Measurements from ENCODE around the gene PDZRN3.

DNA sequence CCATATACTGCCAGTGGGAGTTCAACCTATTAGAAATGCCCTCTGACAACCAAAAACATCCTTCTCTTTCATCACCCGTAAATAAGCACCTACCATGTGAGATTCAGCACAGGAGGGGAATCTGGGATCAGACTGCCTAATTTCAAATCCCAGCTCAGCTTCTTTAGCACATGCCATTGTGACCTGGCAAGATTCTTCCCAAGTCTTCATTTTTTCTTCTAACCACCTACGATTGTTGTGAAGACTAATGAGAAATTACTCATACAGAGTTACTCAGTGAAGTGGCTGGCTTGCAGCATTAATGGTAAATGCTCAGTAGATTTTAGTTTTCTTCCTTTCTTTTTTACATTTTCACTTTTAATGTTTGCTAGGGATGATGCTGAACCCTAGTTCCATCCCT is 176.7 kb downstream of the PDZRN3 start:
- TF ChIP-seq, protein P1, sequence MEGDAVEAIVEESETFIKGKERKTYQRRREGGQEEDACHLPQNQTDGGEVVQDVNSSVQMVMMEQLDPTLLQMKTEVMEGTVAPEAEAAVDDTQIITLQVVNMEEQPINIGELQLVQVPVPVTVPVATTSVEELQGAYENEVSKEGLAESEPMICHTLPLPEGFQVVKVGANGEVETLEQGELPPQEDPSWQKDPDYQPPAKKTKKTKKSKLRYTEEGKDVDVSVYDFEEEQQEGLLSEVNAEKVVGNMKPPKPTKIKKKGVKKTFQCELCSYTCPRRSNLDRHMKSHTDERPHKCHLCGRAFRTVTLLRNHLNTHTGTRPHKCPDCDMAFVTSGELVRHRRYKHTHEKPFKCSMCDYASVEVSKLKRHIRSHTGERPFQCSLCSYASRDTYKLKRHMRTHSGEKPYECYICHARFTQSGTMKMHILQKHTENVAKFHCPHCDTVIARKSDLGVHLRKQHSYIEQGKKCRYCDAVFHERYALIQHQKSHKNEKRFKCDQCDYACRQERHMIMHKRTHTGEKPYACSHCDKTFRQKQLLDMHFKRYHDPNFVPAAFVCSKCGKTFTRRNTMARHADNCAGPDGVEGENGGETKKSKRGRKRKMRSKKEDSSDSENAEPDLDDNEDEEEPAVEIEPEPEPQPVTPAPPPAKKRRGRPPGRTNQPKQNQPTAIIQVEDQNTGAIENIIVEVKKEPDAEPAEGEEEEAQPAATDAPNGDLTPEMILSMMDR (IDR thresholded peaks at IDR 0.05) = no peak
- TF ChIP-seq POLR2A (IDR thresholded peaks at IDR 0.05) = no peak
